T-helper 1 cell treated with Interleukin-12 subunit alpha and Interleukin-12 subunit beta and Interleukin-4 antibody, amounts not matched to agents 30 ng/mL and 1 ng/mL, for 36 hours (primary cell): ENCODE measurements around the gene TBC1D20. TPM values are rescaled to one million over a fixed set of nuclear protein-coding genes. Genes with fewer than 3 reads are reported as not detected.

Experiments
- intact Hi-C: fragments of 100-400 bp; cut with micrococcal nuclease; formaldehyde crosslinking; loops from one replicate; pipeline ENCODE4 v1.15.1; 2024
- total RNA-seq: library from RNA; stranded (reverse); gene quantifications from 2 replicates; pipeline ENCODE4 v1.2.3, GENCODE V29; 2022

TBC1D20 gene
- total RNA-seq, 1 donor from 2014 or later: 40.2 TPM

- intact Hi-C loops: no loop called here
Measured at GRCh38 chr20:420721-421574, 41.4 kb downstream of the TBC1D20 start.

DNA sequence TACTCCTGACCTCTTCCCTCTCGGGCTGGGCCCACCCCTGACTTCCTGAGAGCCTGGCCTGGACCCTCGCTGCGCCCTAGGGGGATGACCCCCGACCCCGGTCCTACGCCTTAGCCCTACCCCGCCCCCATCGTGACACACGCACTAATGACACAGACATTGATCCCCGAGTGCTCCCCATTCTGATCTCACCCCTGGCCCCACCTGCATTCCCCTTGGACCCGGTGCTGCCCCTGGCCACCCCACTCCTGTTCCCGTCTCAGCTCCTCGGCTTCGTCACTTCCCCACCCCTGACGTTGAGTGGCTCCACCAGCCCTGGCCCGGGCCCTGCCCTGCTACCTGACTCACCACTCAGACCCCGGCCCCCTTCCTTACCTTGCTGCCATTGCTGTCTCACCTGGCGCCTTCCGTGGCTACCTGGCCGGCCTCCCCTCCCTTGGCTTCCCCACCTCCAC, 42.1 kb downstream of the TBC1D20 start:
- intact Hi-C loops: no loop called here

DNA sequence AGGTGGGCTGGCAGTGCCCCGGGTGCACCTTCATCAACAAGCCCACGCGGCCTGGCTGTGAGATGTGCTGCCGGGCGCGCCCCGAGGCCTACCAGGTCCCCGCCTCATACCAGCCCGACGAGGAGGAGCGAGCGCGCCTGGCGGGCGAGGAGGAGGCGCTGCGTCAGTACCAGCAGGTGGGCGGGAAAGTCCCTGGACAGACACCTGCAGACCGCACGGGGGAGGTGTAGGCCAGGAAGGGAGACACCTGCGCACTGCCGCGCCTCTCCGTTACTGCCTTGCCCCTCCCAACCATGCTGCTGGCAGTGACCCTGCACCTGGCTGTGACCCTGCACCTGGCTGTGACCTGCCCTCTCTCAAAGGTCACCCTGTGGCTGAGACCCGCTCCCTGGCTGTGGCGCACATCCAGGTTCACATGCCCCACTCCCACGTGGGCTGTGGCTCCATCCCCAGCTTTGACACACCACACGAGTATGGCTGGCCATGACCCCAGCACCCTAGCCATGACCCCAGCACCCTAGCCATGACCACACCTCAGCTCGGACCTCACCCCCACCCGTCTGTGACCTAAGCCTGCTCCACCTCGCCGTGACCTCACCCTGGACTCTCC, 42.7 kb downstream of the TBC1D20 start:
- intact Hi-C loops: no loop called here

GRCh38 chr20:418858-419365, 43.4 kb downstream of the TBC1D20 start:
- intact Hi-C loops: no loop called here

GRCh38 chr20:417801-418342, 44.5 kb downstream of the TBC1D20 start:
- intact Hi-C loops: no loop called here

- intact Hi-C loops: no loop called here
Measured at GRCh38 chr20:416950-417800, 45.2 kb downstream of the TBC1D20 start.

DNA sequence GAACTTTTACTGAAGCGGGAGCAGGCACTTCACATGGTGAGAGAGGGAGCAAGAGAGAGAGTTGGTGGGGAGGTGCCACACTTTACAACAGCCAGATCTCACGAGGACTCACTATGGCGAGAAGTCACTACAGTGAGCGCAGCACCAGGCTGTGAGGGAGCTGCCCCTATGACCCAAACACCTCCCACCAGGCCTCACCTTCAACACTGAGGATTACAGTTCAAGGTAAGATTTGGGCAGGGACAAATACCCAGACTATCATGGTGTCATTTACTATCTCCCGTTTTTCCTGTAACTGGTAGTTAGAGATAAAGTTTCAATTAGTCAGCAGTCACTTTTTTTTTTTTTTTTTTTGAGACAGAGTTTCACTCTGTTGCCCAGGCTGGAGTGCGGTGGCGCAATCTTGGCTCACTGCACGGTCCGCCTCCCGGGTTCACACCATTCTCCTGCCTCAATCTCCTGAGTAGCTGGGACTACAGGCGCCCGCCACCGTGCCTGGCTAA, 46.5 kb downstream of the TBC1D20 start:
- intact Hi-C loops: no loop called here

DNA sequence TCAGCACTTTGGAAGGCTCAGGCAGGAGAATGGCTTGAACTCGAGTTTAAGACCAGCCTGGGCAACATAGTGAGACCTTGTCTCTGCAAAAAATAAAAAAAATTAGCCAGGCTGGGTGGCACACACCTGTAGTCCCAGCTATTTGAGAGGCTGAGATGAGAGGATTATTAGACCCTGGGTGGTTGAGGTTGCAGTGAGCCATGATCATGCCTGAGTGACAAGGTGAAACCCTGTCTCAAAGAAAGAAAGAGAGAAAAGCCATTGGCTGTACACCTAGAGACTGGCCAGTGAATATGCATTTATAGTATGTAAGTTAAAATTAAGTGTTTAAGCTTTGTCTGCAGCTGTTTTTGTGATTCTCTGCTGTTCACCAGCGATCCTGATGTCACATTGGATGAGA, 48.2 kb downstream of the TBC1D20 start:
- intact Hi-C loops: no loop called here

DNA sequence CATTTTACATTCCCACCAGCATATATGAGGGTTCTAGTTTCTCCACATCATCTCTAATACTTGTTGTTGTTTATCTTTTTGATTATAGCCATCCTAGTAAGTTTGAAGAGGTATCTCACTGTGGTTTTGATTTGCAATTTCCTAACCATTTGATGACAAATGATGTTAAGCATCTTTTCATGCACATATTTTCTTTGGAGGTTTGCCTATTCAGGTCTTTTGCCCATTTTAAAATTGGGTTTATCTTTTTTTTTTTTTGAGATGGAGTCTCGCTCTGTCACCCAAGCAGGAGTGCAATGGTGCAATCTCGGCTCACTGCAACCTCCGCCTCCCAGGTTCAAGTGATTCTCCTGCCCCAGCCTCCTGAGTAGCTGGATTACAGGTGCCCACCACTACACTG, 50.3 kb downstream of the TBC1D20 start:
- intact Hi-C loops: no loop called here

- intact Hi-C loops: loop anchor here (5.0 kb wide), 2 partner anchors 43 to 817 kb away; partner anchors contain the start of gene RAD21L1
Measured at GRCh38 chr20:409697-410559, 52.4 kb downstream of the TBC1D20 start.

GRCh38 chr20:408843-409696, 53.3 kb downstream of the TBC1D20 start:
- intact Hi-C loops: loop anchor here (1.0 to 5.0 kb wide), 7 partner anchors 24 to 818 kb away; partner anchors contain the start of genes C20orf96, CSNK2A1, RAD21L1 and SOX12

- intact Hi-C loops: loop anchor here (1.0 to 5.0 kb wide), 11 partner anchors 25 to 819 kb away; partner anchors contain the start of genes C20orf96, CSNK2A1, RAD21L1 and SOX12
Measured at GRCh38 chr20:407953-408842, 54.1 kb downstream of the TBC1D20 start, which contains the start of gene RBCK1. RBCK1 (plus strand) TSS chr20:408299; CDS start chr20:408758, 459 bp downstream.

DNA sequence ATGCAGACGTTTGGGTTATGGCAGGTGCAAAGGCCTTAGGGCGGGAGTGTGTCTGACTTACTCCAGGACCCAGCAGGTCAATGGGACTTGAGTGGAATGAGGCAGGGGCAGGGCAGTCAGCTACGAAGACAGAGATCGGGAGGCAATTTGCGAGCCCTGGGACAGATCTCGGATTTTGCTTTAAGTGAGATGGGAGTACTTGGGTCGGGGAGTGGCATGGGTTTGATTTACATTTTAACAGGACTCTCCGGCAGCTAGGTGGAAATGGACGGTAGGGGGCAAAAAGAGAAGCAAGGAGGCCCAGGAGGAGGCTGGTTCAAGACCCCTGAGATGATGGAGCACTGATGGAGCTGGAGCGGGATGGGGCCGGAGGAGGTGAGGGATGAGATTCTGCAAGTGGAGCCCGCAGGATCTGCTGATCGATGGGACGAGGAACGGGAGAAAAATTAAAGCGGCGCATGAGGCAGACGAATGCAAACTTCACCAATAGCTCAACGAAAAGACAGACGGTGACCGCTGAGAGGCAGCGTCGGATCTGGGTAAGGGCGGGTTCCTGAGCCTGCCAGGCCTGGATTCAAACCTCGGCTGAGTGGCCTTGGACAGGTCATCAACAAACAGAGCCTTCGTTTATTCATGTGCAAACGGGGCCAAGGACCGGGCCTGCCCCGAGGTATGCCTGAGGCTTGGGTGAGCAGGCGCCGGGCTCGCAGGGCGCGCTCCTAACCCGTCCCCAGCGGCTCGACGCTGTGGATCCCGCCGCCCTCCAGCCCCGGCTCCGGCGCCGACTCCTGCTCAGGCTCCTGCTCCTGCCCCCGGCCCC, 55.0 kb downstream of the TBC1D20 start:
- intact Hi-C loops: loop anchor here (1.0 to 5.0 kb wide), 6 partner anchors 31 to 820 kb away; partner anchors contain the start of genes RAD21L1 and TBC1D20

- intact Hi-C loops: loop anchor here (1.0 to 5.0 kb wide), 6 partner anchors 32 to 821 kb away; partner anchors contain the start of genes RAD21L1 and TBC1D20
Measured at GRCh38 chr20:406200-407132, 55.9 kb downstream of the TBC1D20 start.

GRCh38 chr20:404088-404487, 58.2 kb downstream of the TBC1D20 start:
- intact Hi-C loops: no loop called here

DNA sequence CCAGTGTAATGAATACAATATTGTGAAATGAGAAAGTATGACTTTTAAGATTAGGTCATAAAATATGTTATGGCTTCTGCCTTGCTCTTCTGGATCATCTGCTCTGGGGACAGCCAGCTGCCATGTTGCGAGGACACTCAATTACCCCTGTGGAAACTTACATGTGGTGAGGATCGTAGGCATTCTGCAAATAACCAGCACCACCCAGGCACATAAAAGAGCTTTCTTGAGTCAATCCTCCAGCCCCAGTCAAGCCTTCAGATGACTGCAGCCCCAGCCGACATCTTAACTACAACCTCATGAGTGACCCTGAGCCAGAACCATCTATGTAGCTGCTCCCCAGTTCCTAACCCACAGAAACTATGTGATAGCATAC, 58.8 kb downstream of the TBC1D20 start:
- intact Hi-C loops: no loop called here
